Embryonic facial prominence (tissue), 1 donor: ENCODE results near the gene PPP1R14C.

Experiments
- DNase-seq: peaks from one replicate; pipeline ENCODE4 v3.0.0-alpha.2; 2016; ENCODE audit errors: extremely low spot score

PPP1R14C gene

DNA sequence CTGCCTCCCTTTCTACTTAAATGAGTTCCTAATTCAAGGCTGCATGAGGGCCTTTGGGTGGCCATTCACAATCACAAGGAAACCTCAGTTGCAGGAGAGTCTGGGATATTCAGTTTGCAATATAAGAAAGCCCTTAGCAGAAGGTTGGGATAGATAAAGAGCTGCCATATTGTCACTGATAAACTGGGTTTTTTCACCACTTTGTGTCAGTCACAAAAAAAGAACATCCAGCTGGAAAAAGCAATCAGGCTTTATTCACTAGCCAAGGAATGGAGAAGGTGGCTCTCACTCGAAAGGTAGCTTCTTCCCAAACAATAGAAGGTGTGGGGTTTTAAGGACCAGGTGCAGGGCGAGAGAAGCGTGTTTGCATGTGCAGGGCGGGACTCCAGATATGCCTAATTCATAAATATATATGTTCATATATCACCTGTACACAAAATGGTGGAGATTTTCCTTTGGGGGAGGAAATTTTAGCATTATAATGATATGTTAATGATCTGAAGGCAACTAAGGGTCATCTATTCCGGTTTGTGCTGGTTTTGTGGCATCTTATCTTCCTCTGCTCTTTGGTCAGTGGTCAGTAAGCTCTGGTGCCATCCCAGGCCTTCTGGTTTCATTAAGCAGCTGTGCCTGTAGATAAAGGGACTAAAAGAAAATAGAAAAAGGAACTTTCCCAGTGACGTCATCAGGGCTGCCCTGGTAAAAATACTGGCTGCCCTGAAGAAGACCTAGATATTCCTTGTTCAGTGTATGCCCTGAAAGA lies 128.8 kb downstream of the PPP1R14C start:
- DNase-seq: no peak

DNA sequence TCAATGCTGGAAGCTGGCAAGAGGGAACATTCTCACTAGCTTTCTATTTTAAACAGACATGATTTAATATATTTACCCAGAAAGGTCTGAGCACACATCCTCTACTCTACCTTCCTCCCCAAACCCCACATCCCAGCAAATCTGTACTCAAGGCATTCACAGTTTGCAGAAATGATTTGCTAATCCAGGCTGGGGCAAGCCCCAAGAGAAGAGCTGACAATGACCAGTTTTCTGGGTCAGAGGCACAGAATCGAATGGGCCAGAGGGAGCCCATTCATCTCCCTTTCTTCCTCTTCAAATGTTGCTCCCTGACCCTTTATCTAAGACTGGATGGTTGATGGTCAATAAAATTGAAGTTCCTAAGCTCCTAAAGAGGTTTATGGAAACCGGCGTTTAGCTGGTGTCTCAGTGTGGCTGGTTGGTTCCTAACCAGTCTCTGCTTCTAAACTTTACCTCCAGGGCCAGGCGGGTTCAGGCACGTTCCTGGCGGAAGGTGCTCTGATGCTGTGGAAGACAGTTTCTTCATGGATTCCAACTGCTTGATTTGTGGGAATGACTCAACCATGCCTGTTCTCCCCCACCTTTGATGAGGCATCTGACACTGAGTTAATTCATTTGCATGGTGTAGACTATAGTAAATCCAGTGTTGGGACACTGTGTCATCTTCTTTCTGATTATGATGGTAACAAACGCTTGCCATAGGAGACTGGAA lies 129.6 kb downstream of the PPP1R14C start:
- DNase-seq: no peak

DNA sequence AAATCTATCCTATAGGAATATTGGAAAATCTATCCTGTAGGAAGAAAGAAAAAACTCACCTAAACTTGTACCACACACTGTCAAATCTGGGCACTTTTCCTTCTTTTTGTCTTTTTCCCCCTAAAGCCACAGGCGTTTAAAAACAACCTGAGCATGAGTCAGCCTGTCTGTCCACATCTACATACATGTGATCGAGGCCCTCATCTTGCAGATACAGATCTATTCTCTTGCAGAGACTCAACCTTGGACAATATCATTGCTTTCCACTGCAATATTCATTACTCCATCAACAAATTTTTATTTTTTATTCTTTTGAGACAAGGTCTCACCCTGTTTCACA lies 130.1 kb downstream of the PPP1R14C start:
- DNase-seq: no peak

- no peak for DNase-seq
These were observed 130.8 kb downstream of the PPP1R14C start for GRCh38 chr6:150273457-150274309.

DNA sequence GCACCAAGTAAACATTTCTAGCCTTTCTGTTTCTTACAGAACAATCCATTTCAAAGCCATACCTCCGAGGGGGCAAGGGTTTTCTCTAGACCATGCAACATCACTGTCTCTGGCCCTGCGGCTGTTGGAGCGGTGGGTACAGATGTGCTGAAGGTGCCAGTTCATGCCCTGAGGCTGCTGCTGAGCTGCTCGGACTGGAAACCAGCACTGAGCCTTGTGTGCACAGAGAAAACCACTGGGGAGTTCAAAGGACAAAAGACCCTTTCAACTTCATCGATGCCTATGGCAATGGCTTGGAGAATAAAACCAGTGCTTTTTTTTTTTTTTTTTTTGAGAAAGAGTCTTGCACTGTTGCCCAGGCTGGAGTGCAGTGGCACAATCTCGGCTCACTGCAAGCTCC lies 132.6 kb downstream of the PPP1R14C start:
- no peak for DNase-seq

- no peak for DNase-seq
These were observed 133.5 kb downstream of the PPP1R14C start for GRCh38 chr6:150276168-150276936.

DNA sequence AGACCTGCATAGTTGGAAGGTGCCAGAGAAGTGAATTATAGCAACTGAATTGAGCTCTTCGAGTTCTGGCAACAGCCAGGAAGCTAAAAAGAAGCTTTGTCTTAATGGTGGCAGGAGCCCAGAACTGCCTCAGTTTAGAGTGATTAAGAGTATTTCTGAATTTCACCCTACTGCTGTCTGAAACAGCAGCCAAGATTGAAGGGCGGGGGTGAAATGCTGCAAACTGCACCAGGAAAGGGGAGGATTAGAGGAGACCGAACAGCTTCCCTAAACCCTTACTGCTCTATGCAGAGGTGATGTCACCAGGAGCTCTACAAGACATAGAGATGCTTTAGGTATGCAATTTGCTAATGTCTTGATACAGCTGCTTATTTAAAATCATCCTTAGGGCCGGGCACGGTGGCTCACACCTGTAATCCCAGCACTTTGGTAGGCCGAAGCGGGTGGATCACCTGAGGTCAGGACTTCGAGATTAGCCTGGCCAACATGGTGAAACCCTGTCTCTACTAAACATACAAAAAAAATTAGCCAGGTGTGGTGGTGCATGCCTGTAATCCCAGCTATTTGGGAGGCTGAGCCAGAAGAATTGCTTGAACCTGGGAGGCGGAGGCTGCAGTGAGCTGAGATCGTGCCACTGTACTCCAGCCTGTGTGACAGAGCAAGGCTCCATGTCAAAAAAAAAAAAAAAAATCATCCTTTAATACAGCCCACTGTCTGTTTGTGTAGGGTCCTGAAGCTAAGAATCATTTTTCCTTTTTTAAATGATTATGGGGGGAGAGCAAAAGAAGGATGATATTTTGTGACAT lies 134.3 kb downstream of the PPP1R14C start:
- no peak for DNase-seq

GRCh38 chr6:150279533-150279932 lies 136.7 kb downstream of the PPP1R14C start:
- DNase-seq: no peak

- no peak for DNase-seq
These were observed 137.9 kb downstream of the PPP1R14C start for GRCh38 chr6:150280703-150281102.

DNA sequence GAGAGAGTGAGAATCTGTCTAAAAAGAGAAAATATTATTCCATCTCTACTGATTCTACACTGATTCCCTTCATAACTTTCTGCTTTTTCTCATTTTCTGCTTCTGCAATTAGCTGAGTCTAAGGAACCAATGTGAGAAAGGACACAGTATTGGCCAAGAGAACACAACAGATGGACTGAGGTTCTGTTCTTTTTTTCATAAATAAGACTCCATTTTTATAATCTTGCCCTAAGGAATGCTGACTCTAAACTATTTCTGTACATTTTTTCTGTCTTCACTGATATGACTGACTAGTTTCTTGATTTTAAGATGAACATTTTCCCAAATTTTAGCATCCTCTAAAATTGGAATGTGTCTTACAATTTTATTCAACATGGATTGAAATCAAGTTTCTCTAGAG lies 138.9 kb downstream of the PPP1R14C start:
- no peak for DNase-seq

DNA sequence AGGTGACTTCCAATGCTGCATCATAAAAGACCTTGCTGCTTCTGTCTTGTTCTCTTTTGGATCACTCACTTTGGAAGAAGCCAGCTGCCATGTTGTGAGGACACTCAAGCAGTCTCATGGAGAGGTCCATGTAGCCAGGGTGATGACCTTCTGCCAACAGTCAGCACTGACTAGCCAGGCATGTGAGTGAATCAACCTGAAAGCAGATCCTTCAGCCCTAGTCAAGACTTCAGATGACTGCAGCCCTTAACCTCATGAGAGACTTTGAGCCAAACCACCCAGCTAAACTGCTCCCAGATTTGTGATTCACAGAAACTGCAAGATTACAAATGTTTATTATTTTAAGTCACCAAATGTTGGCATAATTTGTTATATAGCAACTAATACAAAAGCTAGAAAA lies 140.0 kb downstream of the PPP1R14C start:
- no peak for DNase-seq

DNA sequence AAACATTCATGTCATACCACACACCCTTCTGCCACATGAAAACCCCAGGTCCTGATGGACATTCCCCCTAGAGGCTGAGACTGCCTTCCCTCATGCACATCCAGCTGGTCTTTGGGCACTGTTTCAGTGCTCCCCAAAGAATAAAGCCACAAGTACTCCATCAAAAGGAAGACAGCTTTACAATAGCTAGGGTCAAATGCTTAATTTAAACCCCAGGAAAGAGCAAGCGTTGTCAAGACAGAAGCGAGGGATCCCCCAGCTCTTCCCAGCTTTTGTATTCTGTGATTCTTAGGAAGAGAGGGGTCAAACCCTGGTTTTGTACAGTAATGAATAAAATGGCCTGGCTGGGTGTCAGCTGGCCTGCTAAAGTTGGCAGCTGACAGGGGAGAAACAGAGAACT lies 143.6 kb downstream of the PPP1R14C start:
- DNase-seq: no peak

DNA sequence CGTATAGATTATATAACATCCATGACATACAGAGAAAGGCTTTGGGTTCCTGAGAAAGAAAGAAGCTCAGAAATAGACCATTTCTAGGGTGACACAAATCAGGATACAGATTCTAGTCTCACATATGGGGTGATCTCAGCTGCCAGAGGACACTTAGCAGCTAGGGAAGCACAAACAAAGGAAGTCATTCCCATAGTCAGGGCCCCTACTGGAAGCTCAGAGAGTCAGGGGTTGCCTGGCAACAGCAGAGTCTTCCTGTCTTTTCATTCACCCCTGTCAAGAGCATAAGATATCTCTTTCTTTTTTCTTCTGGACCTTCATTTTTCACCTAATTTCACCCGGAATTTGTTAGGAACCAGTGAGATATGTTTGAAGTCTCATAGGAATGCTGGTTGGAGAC lies 144.1 kb downstream of the PPP1R14C start:
- no peak for DNase-seq

DNA sequence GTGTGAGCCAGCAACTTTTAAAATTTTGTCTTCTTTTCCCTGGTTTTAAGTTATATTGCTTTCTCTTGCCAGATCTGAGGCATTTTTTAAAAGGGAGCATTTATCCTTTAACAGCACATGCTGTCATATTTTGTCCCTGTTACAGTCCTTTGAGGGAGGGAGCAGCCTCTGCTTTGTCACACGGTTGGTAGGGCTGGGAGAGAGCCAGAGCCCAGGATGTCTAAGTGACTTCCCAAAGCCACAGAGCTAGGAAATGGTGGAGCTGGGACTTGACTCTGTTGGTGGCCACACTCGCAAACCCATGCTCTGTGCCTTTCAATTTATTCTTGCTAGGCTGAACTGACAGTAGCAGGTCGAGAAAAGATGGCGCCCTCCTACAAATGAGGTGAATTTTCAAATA lies 145.6 kb downstream of the PPP1R14C start:
- no peak for DNase-seq

- DNase-seq: no peak
These were observed 146.7 kb downstream of the PPP1R14C start for GRCh38 chr6:150289454-150290071.

DNA sequence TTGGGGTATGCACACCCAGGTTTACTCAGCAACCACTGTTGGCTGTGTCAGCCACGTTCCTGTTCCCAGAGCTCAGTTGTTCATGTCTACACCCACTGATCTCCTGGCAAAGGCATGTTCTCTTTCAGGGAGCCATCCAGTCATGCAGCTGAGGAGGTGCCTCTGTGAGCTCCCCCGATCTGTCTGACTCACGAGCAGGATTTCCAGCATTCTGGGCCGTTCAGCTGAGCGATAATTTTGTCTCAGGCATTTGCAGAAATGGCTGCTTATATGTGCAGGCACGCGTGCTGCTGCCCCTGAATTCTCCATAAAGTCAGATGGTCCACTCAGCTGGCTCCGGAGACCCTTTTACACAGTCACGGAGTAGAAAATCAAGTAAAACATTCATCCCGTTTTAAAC lies 147.6 kb downstream of the PPP1R14C start:
- DNase-seq: no peak

DNA sequence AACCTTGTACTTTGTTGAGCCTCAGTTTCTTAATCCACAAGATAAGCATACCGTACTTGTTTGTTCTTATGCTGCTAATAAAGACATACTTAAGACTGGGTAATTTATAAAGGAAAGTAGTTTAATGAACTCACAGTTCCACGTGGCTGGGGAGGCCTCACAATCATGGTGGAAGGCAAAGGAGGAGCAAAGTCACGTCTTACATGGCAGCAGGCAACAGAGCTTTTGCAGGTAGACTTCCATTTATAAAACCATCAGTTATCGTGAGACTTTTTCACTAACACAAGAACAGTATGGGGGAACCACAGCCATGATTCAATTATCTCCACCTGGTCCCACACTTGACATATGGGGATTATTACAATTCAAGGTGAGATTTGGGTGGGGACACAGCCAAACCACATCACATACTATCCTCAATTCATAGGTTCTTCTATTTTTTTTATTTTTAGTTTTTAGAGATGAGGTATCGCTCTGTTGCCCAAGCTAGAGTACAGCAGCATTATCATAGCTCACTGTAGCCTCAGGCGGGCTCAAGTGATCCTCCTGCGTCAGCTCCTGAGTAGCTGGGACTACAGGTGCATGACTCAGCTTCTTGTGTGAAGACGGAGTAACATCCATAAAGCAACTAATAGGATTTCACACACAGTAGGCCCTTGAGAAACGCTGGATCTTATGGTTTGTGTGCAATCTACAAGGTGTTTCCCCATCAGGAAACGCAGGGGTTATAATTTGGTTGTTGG lies 149.3 kb downstream of the PPP1R14C start:
- DNase-seq: no peak

DNA sequence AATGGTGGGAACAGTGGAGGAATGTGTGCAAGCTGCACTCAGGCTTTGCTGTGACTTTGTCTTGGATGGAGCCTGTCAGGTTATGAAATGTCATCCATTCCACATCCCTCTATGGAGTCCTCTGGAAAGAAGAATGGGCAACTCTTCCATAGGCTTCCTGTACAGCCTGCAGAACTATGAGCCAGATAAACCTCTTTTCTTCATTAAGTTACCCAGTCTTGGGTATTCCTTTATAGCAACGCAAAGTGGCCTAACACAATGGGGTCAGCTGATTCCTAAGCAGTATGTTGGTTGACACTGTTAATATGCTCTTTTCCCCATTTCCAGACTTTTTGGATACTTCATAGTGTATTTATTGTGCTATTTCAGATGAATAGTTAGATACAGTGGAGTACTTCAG lies 150.2 kb downstream of the PPP1R14C start:
- no peak for DNase-seq

DNA sequence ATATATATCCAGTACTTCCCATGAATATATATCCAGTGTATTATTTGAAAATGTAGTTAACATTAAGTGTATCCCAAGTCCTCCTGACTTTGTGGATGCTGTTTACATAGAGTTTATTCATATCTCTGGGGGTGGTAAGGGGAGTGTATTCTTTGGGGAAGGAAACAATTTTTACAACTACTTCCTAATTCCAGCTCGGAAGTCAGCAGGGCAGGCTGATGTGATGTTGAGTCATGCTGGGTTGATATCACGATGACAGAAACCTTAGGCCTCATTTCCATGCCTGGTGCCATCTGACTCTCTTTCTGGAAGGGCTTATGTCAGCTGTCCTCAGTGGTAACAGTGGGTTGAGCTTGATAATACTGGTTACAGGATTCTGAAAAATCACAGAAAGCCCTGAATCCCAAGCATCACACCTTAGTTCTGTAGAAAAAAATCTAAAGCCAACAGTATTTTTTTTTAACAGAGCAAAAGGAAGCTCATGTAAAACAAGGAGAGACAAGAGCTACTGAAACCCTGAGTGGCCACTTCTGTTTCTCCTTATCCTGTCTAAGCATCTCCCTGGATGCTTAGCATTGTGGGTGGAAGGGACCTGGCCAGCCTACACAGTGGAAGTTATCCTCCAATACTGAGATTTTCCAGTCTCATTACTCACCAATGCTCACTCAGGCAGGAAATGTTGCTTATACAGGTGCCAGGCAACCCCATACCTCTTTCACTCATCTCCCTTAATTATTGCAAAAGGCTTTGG lies 150.8 kb downstream of the PPP1R14C start:
- no peak for DNase-seq
